Stimulated activated CD8-positive, alpha-beta memory T cell treated with anti-CD3 and anti-CD28 coated beads, Interleukin-15, amount 100 ng/mL, for 1 hour (primary cell): ENCODE data around the gene AMBRA1.

Experiments used
- DNase-seq: peaks from one replicate; pipeline ENCODE4 v3.0.0-alpha.2; 2020; ENCODE audit warnings: low read depth

The AMBRA1 gene

DNA sequence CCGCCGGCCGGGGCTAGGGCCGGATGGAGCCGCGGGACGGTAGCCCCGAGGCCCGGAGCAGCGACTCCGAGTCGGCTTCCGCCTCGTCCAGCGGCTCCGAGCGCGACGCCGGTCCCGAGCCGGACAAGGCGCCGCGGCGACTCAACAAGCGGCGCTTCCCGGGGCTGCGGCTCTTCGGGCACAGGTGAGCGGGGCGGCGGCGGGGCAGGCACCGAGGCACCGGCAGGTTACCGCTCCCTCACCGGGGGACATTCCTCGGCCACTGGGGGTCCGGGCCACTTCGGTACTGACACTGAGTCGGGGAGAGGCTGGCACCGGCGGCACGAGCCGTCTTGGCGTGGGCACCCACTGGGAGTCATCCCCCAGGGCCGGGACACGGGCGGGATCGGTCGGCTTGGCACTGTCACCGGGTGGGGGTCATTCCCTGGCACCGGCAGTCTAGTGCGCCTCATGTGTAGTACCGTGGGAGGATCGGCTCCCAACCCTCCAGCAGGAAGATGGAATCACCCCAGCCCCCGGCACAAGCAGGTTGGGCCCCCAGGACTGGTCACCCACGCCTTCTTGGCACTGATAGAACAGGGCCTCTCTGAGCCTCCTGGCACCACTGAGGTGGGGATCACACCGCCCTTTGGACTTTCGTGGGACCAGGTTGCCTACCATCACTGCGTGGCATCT is 246.0 kb downstream of the AMBRA1 start:
- DNase-seq: no peak

DNA sequence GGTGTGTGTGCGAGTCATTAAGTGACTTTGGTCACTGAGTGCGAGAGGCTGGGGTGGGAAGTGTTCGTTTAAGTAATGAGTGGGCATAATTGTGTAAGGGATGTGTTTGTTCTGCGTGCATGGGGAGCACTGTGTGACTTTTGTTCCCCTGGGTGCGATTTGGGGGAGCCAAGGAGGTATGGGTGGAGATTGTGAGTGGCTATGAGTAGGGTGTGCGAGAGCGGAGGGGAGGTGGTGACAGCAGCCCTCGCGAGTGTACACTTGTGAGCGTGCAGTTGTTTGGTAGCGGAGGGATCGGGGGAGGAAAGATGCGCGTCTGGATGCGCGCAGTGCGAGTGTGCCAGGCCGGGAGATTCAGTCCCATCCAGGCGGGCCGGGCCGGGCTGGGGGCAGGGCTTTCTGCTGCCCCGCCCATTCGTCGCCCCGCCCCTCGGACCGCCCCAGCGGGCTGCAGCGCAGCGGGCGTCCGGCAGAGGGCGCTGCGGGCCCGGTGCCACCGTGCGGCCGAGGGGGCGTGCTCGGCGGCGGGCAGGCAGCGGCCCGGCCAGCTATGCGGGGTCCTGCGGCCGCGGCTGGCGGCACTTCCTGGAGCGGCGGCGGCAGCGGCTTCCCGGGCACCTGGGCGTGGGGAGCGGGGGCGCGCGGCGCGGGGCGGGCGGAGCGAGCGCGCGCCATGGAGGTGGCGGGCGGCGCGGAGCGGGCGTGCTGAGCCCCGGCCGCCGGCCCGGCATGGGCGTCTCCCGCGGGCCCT is 246.8 kb downstream of the AMBRA1 start, which contains the start of gene DGKZ:
Gene DGKZ, plus strand, starts transcription at position 578 of the 751 bp plus-strand sequence. CDS start 197 bp downstream, outside the sequence.
- peak; percentile 73 for DNase-seq
